GM23338 (cell line): Measurements from ENCODE around the gene ATIC. TPM values are rescaled to one million over a fixed set of nuclear protein-coding genes. Genes with fewer than 3 reads are reported as not detected.

Experiments
- ATAC-seq: fragments of 200-7000 bp; cut with Tn5 transposase; 3 replicates; pipeline ENCODE4 v1.9.1; 2020
- DNase-seq: peaks from one replicate; pipeline ENCODE4 v3.0.0-alpha.2; 2015; ENCODE audit warnings: low spot score
- H2AFZ ChIP-seq: fragments of 200-600 bp; sonication (generic); 2 replicates; pipeline ENCODE4 v1.8.0; 2016; ENCODE audit warnings: antibody characterized with exemption, mild to moderate bottlenecking, moderate library complexity
- H3F3A ChIP-seq: fragments of 200-600 bp; sonication (generic); replicated peaks from 2 replicates; pipeline ENCODE4 v1.8.0; 2017; ENCODE audit warnings: antibody characterized with exemption, mixed run types, low read depth
- H3K27ac ChIP-seq: fragments of 200-600 bp; sonication (generic); 2 replicates; pipeline ENCODE4 v1.6.1; 2016; ENCODE audit warnings: low read depth
- H3K27me3 ChIP-seq: fragments of 200-600 bp; sonication (generic); 2 replicates; pipeline ENCODE4 v1.8.0; 2016; ENCODE audit warnings: mild to moderate bottlenecking, mixed run types, moderate library complexity; ENCODE audit not compliant: insufficient read depth
- H3K36me3 ChIP-seq: fragments of 200-600 bp; sonication (generic); 2 replicates; pipeline ENCODE4 v1.8.0; 2016; ENCODE audit warnings: mild to moderate bottlenecking; ENCODE audit not compliant: insufficient read depth
- H3K4me1 ChIP-seq: fragments of 200-600 bp; sonication (generic); 2 replicates; pipeline ENCODE4 v1.8.0; 2016; ENCODE audit warnings: mild to moderate bottlenecking, moderate library complexity; ENCODE audit not compliant: insufficient read depth
- H3K4me2 ChIP-seq: fragments of 200-600 bp; sonication (generic); 2 replicates; pipeline ENCODE4 v1.7.1; 2017; ENCODE audit warnings: mixed run types
- H3K4me3 ChIP-seq: fragments of 200-600 bp; sonication (generic); 2 replicates; pipeline ENCODE4 v1.6.1; 2016; ENCODE audit warnings: mixed run types
- H3K79me2 ChIP-seq: fragments of 200-600 bp; sonication (generic); replicated peaks from 2 replicates; pipeline ENCODE4 v1.8.0; 2017; ENCODE audit warnings: mild to moderate bottlenecking; ENCODE audit not compliant: insufficient read depth
- H3K9me2 ChIP-seq: fragments of 200-600 bp; sonication (generic); 2 replicates; pipeline ENCODE4 v1.8.0; 2017; ENCODE audit not compliant: insufficient read depth
- H4K20me1 ChIP-seq: fragments of 200-600 bp; sonication (generic); replicated peaks from 2 replicates; pipeline ENCODE4 v1.8.0; 2017; ENCODE audit warnings: mild to moderate bottlenecking; ENCODE audit not compliant: insufficient read depth
- H3K27ac Mint-ChIP-seq: 2 replicates; pipeline ENCODE4 v1.8.0; 2020; ENCODE audit warnings: inconsistent platforms, mild to moderate bottlenecking, moderate library complexity, mixed read lengths
- H3K27me3 Mint-ChIP-seq: 3 replicates; pipeline ENCODE4 v1.8.0; 2022; ENCODE audit warnings: low read depth, mild to moderate bottlenecking, moderate library complexity, mixed read lengths, inconsistent platforms; ENCODE audit not compliant: insufficient read depth, poor library complexity
- H3K36me3 Mint-ChIP-seq: 3 replicates; pipeline ENCODE4 v1.8.0; 2021; ENCODE audit warnings: low read depth, mild to moderate bottlenecking, inconsistent platforms, moderate library complexity, mixed read lengths
- H3K4me1 Mint-ChIP-seq: 3 replicates; pipeline ENCODE4 v1.8.0; 2020; ENCODE audit warnings: mild to moderate bottlenecking, inconsistent platforms, mixed read lengths
- H3K4me3 Mint-ChIP-seq: 3 replicates; pipeline ENCODE4 v1.8.0; 2021; ENCODE audit warnings: moderate library complexity, mild to moderate bottlenecking, inconsistent platforms, mixed read lengths
- H3K9me3 Mint-ChIP-seq: 3 replicates; pipeline ENCODE4 v1.8.0; 2020; ENCODE audit warnings: moderate library complexity, mild to moderate bottlenecking, inconsistent platforms, mixed read lengths
- CREB1 ChIP-seq: fragments of 250-450 bp; sonication (Bioruptor Pico); IDR thresholded peaks from 2 replicates; pipeline ENCODE4 v1.5.0; 2020; ENCODE audit warnings: low read depth, mild to moderate bottlenecking, moderate library complexity
- CTCF ChIP-seq, 2 experiments: fragments of 200-600 bp in 1 of 2; sonication (generic) in 1 of 2; conservative IDR thresholded peaks; 2 replicates each; pipeline versions ENCODE4 v1.5.1 to v1.6.1; 2016 to 2017; ENCODE audit warnings: antibody characterized with exemption in 2 of 2, low read depth in 2 of 2, mild to moderate bottlenecking in 2 of 2, moderate library complexity in 1 of 2
- ETS1 ChIP-seq: IDR thresholded peaks from 2 replicates; pipeline ENCODE4 v1.6.1; 2016; ENCODE audit warnings: antibody characterized with exemption
- EZH2 ChIP-seq: fragments of 200-600 bp; sonication (generic); IDR thresholded peaks from one replicate; pipeline ENCODE4 v1.8.0; 2017; ENCODE audit warnings: antibody characterized with exemption, mild to moderate bottlenecking, low read depth; ENCODE audit not compliant: unreplicated experiment
- EZH2phosphoT487 ChIP-seq: fragments of 200-600 bp; sonication (generic); IDR thresholded peaks from one replicate; pipeline ENCODE4 v1.8.1; 2018; ENCODE audit warnings: antibody characterized with exemption; ENCODE audit not compliant: unreplicated experiment
- JUNB ChIP-seq: IDR thresholded peaks from one replicate; pipeline ENCODE4 v1.6.1; 2016; ENCODE audit warnings: antibody characterized with exemption; ENCODE audit not compliant: unreplicated experiment
- NANOG ChIP-seq: IDR thresholded peaks from 2 replicates; pipeline ENCODE4 v1.6.1; 2016; ENCODE audit warnings: antibody characterized with exemption, borderline replicate concordance
- POLR2AphosphoS5 ChIP-seq: IDR thresholded peaks from 2 replicates; pipeline ENCODE4 v1.6.1; 2016; ENCODE audit warnings: antibody characterized with exemption, low read depth
- REST ChIP-seq: IDR thresholded peaks from one replicate; pipeline ENCODE4 v1.6.1; 2018; ENCODE audit warnings: antibody characterized with exemption; ENCODE audit not compliant: unreplicated experiment
- STAT1 ChIP-seq: IDR thresholded peaks from one replicate; pipeline ENCODE4 v1.6.1; 2016; ENCODE audit warnings: antibody characterized with exemption; ENCODE audit not compliant: unreplicated experiment
- polyA plus RNA-seq: library from polyadenylated mRNA; unstranded; fragments of >200 nt; fragmentation: Nextera tagmentation; extraction: Ambion mirVana; gene quantifications from 2 replicates; pipeline ENCODE4 v1.2.1, GENCODE V29; 2016
- total RNA-seq: library from RNA; depleted of rRNA; stranded (reverse); fragments of >200 nt; shearing (Covaris generic); gene quantifications from 2 replicates; pipeline ENCODE4 v1.2.3, GENCODE V29; 2014

The ATIC gene
- total and polyA plus RNA-seq, 2 experiments from 2014 or later: 118 to 185 TPM

- TF ChIP-seq CTCF (conservative IDR thresholded peaks at IDR 0.05; ENCODE audit: low read depth in 2 of 2) (no peak), NANOG (no peak), JUNB (no peak), EZH2phosphoT487 (no peak), STAT1 (no peak), EZH2 (no peak)
These were observed 51.8 kb downstream of the ATIC start (continued) for GRCh38 chr2:215363461-215364156.

GRCh38 chr2:215364157-215365155 is 52.6 kb downstream of the ATIC start:
- H3K27me3 Mint-ChIP-seq: no peaks in the 10 kb centered on the region
- H3K4me1 ChIP-seq: no peaks in the 10 kb centered on the region
- no peak overlapping the region; the same call in 1 of the 2 replicates for H3K27ac Mint-ChIP-seq
- no peak overlapping the region for H2AFZ ChIP-seq
- no peaks in the 10 kb centered on the region for H3K9me2 ChIP-seq
- ATAC-seq: no peak
- peaks cover 6% of the 10 kb centered on the region; the same call in 2 of the 3 replicates for H3K4me1 Mint-ChIP-seq
- H3K79me2 ChIP-seq: no peaks in the 10 kb centered on the region
- no peak overlapping the region for H3K27ac ChIP-seq
- H3K4me3 Mint-ChIP-seq: no peak overlapping the region
- 0 out of 2 replicates have a peak, but pooled peaks cover under 1% of the 10 kb centered on the region for H3F3A ChIP-seq
- H3K4me3 ChIP-seq: no peak overlapping the region
- H3K4me2 ChIP-seq: no peak overlapping the region
- no peaks in the 10 kb centered on the region; the same call in 1 of the 2 replicates for H4K20me1 ChIP-seq
- DNase-seq: no peak
- H3K36me3 ChIP-seq: peaks cover 52% of the 10 kb centered on the region; the same call in 1 of the 2 replicates
- no peaks in the 10 kb centered on the region for H3K9me3 Mint-ChIP-seq
- no peaks in the 10 kb centered on the region for H3K27me3 ChIP-seq
- peaks cover 42% of the 10 kb centered on the region for H3K36me3 Mint-ChIP-seq
- TF ChIP-seq POLR2AphosphoS5 (no peak), EZH2 (no peak), CTCF (conservative IDR thresholded peaks at IDR 0.05; ENCODE audit: low read depth in 2 of 2) (no peak), ETS1 (no peak), NANOG (no peak), CREB1 (CRISPR knock-in tag) (no peak), EZH2phosphoT487 (no peak), REST (no peak)
